NCI-H748 (cell line): ENCODE results near the gene ENTPD7.
"Not testable (repeated sequence)": the region's sequence is repeated elsewhere in the genome, so short reads cannot be mapped to it uniquely, and the experiment has no call there.

Source experiments
- DNase-seq: peaks from one replicate; lab custom pipeline; 2025; ENCODE audit not compliant: unreplicated experiment; lab: John Stamatoyannopoulos, UW

ENTPD7 gene

GRCh38 chr10:99659031-99659867 lies at the start of gene ENTPD7:
Gene ENTPD7, plus strand, starts transcription at chr10:99659509. Its CDS starts 448 bp downstream, at chr10:99659957.
- DNase-seq = peak; percentile 95

- no peak for DNase-seq
These were observed 49.1 kb upstream of the ENTPD7 start for GRCh38 chr10:99610221-99610620.

- no peak for DNase-seq
These were observed 48.0 kb upstream of the ENTPD7 start for GRCh38 chr10:99611326-99611725.

GRCh38 chr10:99612167-99612831 lies 47.0 kb upstream of the ENTPD7 start:
- peak; percentile 46 for DNase-seq

GRCh38 chr10:99615426-99615825 lies 43.9 kb upstream of the ENTPD7 start:
- no peak for DNase-seq

GRCh38 chr10:99617696-99618095 lies 41.6 kb upstream of the ENTPD7 start:
- no peak for DNase-seq

GRCh38 chr10:99619090-99619800 lies 40.1 kb upstream of the ENTPD7 start:
- no peak for DNase-seq

- peak; percentile 99 for DNase-seq
These were observed 39.2 kb upstream of the ENTPD7 start, which contains the start of gene SLC25A28 for GRCh38 chr10:99619851-99620710. Gene SLC25A28, minus strand, starts transcription at chr10:99620439. Its CDS starts 104 bp downstream, at chr10:99620335.

GRCh38 chr10:99620711-99621453 lies 38.4 kb upstream of the ENTPD7 start:
- peak; percentile 78 for DNase-seq

- no peak for DNase-seq
These were observed 37.7 kb upstream of the ENTPD7 start for GRCh38 chr10:99621454-99622251.

- no peak for DNase-seq
These were observed 35.4 kb upstream of the ENTPD7 start for GRCh38 chr10:99623919-99624318.

- DNase-seq = not testable (repeated sequence)
These were observed 34.2 kb upstream of the ENTPD7 start for GRCh38 chr10:99625124-99625523.

GRCh38 chr10:99628923-99629624 lies 30.2 kb upstream of the ENTPD7 start:
- DNase-seq = no peak

- DNase-seq = no peak
These were observed 29.7 kb upstream of the ENTPD7 start for GRCh38 chr10:99629625-99629978.

GRCh38 chr10:99630433-99630832 lies 28.9 kb upstream of the ENTPD7 start:
- no peak for DNase-seq

- DNase-seq = no peak
These were observed 28.3 kb upstream of the ENTPD7 start for GRCh38 chr10:99630991-99631390.

GRCh38 chr10:99631496-99631895 lies 27.8 kb upstream of the ENTPD7 start:
- DNase-seq = no peak

GRCh38 chr10:99633832-99634231 lies 25.5 kb upstream of the ENTPD7 start:
- DNase-seq = no peak
